ENCODE data around the gene NFATC1. TPM values are rescaled to one million over a fixed set of nuclear protein-coding genes. Genes with fewer than 3 reads are reported as not detected.

Gene NFATC1
- total RNA-seq, 1 donor from 2014 or later = 6.1 TPM

DNA sequence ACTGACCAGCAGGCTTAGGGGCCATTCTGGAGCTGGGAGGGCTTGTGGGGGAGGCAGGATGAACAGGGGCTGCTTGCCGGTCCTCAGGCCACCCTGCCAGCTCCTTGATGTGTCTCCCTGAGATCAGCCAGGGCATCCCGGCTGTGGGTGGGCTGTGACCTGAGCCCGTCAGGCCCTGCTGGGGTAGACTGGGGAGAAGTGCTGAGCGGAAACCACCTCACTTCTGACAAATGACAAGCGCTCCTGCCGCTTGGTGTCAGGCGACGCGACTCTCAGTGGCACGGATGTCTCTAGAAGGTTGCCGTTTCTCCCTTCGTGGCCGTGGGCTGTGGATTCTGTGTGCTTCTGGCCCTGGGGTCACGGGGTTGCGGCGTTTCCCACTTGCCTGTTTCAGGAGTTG, 45.7 kb downstream of the NFATC1 start:
- TF ChIP-seq, protein P1, sequence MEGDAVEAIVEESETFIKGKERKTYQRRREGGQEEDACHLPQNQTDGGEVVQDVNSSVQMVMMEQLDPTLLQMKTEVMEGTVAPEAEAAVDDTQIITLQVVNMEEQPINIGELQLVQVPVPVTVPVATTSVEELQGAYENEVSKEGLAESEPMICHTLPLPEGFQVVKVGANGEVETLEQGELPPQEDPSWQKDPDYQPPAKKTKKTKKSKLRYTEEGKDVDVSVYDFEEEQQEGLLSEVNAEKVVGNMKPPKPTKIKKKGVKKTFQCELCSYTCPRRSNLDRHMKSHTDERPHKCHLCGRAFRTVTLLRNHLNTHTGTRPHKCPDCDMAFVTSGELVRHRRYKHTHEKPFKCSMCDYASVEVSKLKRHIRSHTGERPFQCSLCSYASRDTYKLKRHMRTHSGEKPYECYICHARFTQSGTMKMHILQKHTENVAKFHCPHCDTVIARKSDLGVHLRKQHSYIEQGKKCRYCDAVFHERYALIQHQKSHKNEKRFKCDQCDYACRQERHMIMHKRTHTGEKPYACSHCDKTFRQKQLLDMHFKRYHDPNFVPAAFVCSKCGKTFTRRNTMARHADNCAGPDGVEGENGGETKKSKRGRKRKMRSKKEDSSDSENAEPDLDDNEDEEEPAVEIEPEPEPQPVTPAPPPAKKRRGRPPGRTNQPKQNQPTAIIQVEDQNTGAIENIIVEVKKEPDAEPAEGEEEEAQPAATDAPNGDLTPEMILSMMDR (conservative IDR thresholded peaks at IDR 0.05) = no peak
- no peak overlapping the region for H3K4me3 Mint-ChIP-seq
- no peaks in the 10 kb centered on the region for H3K36me3 Mint-ChIP-seq
- DNase-seq (ENCODE audit: extremely low spot score, unreplicated experiment) = no peak
- H3K4me1 Mint-ChIP-seq (ENCODE audit: unreplicated experiment) = peaks cover 32% of the 10 kb centered on the region
- H3K9me3 Mint-ChIP-seq = no peaks in the 10 kb centered on the region
- no peaks in the 10 kb centered on the region for H3K27me3 Mint-ChIP-seq
- no peak overlapping the region for H3K27ac Mint-ChIP-seq

DNA sequence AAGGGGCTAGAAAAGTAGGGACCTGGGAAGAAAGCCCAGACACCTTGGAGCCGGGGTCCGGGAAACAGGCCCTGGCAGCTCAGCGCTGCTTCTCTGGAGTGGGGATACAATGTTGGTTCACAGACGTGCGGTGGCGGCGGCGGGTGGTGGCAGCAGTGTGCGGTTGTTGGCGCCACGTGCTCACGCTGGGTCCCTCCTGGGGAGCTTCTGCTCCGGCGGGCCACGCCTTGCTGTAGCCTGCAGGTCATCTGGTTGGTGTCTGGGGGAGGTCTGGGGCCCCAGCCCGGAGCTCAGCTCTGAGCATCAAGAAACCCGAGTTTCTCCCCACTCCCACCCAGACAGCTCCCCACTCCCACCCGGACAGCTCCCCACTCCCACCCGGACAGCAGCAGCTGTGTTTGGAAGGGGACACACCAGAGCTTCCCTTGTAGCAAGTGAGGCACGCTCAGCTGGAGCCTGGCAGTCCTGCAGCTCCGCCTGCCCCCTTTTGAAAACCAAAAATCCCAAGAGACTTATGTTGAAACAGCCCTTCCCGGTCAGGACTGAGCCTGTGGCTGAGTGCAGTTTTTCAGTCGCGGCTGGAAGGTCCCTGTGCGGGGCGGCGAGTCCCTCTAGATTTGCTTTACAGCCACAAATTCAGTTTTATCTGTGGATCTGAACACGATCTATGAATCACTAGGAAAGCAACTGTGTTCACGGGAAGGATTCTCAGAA, 46.9 kb downstream of the NFATC1 start:
- Mint-ChIP-seq H3K4me3 (no peak overlapping the region), H3K27me3 (no peaks in the 10 kb centered on the region), H3K4me1 (ENCODE audit: unreplicated experiment) (peaks cover 36% of the 10 kb centered on the region), H3K9me3 (no peaks in the 10 kb centered on the region), H3K27ac (no peak overlapping the region), H3K36me3 (no peaks in the 10 kb centered on the region)
- DNase-seq (ENCODE audit: extremely low spot score, unreplicated experiment) = no peak
- TF ChIP-seq, protein P1 (conservative IDR thresholded peaks at IDR 0.05) = no peak

DNA sequence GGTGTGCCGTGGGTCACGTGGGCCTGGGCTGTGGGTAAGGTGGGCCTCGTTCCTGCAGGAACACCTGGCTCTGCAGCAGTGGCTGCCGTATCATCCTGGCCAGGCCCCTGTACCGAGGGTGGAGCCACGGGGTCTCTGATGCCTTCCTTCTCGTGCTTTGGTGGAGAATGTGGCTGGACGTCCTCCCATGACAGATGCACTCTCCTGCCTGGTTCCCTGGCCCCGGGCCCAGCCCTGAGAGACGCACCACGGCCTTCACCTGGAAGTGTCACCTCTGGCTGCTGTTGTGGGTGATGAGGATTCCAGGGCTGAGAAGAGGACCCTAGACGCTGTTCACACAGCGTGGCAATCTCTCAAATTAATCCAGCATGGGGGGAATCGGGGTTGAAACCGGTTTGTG, 49.5 kb downstream of the NFATC1 start:
- Mint-ChIP-seq H3K4me1 (ENCODE audit: unreplicated experiment) (peaks cover 34% of the 10 kb centered on the region), H3K36me3 (no peaks in the 10 kb centered on the region), H3K27me3 (no peaks in the 10 kb centered on the region), H3K4me3 (no peak overlapping the region), H3K9me3 (no peaks in the 10 kb centered on the region), H3K27ac (no peak overlapping the region)
- TF ChIP-seq, protein P1 (conservative IDR thresholded peaks at IDR 0.05) = no peak
- DNase-seq (ENCODE audit: extremely low spot score, unreplicated experiment) = no peak

DNA sequence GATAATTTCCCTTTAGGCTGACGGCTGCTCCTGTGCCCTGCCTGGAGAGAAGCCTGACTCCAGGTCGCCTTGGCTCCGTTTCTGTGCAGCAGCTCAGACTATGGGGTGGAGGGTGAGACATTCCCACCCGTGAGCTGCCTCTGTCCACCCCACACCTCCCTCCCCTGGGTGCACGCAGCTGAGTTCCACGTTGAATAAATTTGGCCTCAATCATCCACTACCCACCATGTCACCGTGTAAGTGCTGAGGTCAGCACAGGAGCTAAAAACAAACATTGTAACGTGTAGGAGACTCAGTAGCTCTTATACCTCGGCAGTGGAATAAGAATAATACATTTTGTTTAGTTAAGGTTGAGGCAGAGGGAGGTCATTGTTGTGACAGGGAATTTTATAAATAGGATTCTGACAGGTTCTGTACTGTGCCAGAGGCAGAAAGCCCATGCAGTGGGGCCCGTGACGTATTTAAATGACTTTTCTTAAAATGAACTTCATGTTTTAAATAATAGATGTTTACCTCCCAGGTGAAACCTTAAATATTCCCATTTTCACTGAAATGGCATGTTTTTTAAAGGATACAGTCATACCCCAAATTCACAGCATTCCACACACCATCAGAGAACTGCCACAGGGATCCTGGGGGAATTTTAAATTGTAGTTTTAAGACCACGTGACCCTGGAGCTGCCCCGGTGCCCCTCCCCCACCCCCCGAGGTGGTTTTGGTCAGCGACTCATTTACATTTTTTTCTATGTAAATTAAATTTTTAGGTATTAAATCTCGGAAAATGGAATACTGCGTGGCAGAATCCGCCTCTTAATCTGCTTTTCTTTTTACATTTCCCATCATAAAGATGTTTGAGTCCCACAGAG, 50.2 kb downstream of the NFATC1 start:
- H3K27me3 Mint-ChIP-seq = no peaks in the 10 kb centered on the region

DNA sequence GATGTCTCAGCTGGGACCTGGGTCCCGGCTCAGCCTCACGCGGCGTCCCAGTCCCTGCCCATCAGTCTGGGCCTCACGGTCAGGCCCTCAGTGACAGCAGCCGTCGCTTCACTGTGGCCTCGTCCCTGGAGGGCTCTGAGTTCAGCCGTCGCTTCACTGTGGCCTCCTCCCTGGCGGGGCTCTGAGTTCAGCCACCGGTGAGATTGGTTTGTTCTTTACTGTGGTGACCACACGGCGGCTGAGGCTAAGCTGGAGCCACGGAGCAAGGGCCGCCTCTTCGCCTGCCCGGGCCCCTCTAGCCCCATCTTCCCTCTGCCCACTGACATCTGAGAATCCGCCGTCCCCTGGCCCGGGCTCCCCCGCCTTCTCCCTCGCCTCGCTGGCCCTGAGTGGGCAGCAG, 51.2 kb downstream of the NFATC1 start:
- Mint-ChIP-seq H3K4me1 (ENCODE audit: unreplicated experiment) (peaks cover 31% of the 10 kb centered on the region), H3K27ac (no peak overlapping the region), H3K4me3 (no peak overlapping the region), H3K36me3 (no peaks in the 10 kb centered on the region), H3K27me3 (no peaks in the 10 kb centered on the region), H3K9me3 (no peaks in the 10 kb centered on the region)
- DNase-seq (ENCODE audit: extremely low spot score, unreplicated experiment) = no peak
- TF ChIP-seq, protein P1 (conservative IDR thresholded peaks at IDR 0.05) = no peak

More for the DNA sequence above, 50.2 kb downstream of the NFATC1 start:
- no peaks in the 10 kb centered on the region for H3K9me3 Mint-ChIP-seq
- TF ChIP-seq, protein P1 (conservative IDR thresholded peaks at IDR 0.05) = no peak
- peaks cover 34% of the 10 kb centered on the region for H3K4me1 Mint-ChIP-seq (ENCODE audit: unreplicated experiment)
- peak overlapping the region; percentile 34 for H3K4me3 Mint-ChIP-seq
- no peak for DNase-seq (ENCODE audit: extremely low spot score, unreplicated experiment)
- peak overlapping the region; percentile 14 for H3K27ac Mint-ChIP-seq
- H3K36me3 Mint-ChIP-seq = no peaks in the 10 kb centered on the region

All from type B pancreatic cell (in vitro differentiated cells).